H54 (cell line): ENCODE data around the gene VMO1.

Source experiments
- DNase-seq: peaks from one replicate; pipeline ENCODE4 v3.0.0; 2011; ENCODE audit warnings: low spot score, mixed read lengths; ENCODE audit not compliant: insufficient read length
- FAIRE-seq: peaks from 3 replicates; lab custom pipeline; 2011; peaks lifted over from hg19 to GRCh38; lab: Jason Lieb, UNC
- POLR2A ChIP-seq: IDR thresholded peaks from 2 replicates; pipeline ENCODE4 v1.6.1; 2011; ENCODE audit warnings: low read depth, mild to moderate bottlenecking, low read length

The VMO1 gene

GRCh38 chr17:4740025-4740351, 46.2 kb downstream of the VMO1 start:
- no peak for TF ChIP-seq POLR2A
- FAIRE-seq (no peak), DNase-seq (no peak)

- peak; percentile 60 for DNase-seq
- FAIRE-seq: no peak
- peak; percentile 27; the same call in 1 of the 2 replicates for TF ChIP-seq POLR2A
Measured at GRCh38 chr17:4739122-4740024, 46.8 kb downstream of the VMO1 start, which contains the start of the genes CXCL16 and ZMYND15. Gene CXCL16 (minus strand): TSS chr17:4739928. CDS start chr17:4739339, 589 bp downstream. Gene ZMYND15 (plus strand): TSS chr17:4739833. CDS start chr17:4740549, 716 bp downstream.

GRCh38 chr17:4738136-4739121, 47.7 kb downstream of the VMO1 start:
- TF ChIP-seq POLR2A: no peak
- FAIRE-seq (no peak), DNase-seq (no peak)

- no peak for TF ChIP-seq POLR2A
- FAIRE-seq (no peak), DNase-seq (no peak)
Measured at GRCh38 chr17:4735876-4736651, 50.1 kb downstream of the VMO1 start.
